Transverse colon (tissue), 4 donors: ENCODE measurements around the gene CSKMT. TPM values are rescaled to one million over a fixed set of nuclear protein-coding genes. Genes with fewer than 3 reads are reported as not detected.

Source experiments
- DNase-seq: peaks from one replicate; pipeline ENCODE4 v3.0.0-alpha.2; 2019
- H3K27ac ChIP-seq, 4 donors: fragments of 200-600 bp; sonication (generic); 2 replicates each; pipeline ENCODE4 v1.5.1; 2016 to 2018; ENCODE audit warnings: inconsistent platforms in 4 of 4
- H3K27me3 ChIP-seq: fragments of 200-600 bp; sonication (generic); 2 replicates; pipeline ENCODE4 v1.5.1; 2017; ENCODE audit warnings: inconsistent platforms
- H3K36me3 ChIP-seq, 4 donors: fragments of 200-600 bp; sonication (generic); 2 replicates each; pipeline ENCODE4 v1.5.1; 2017 to 2019; ENCODE audit warnings: inconsistent platforms in 4 of 4
- H3K4me1 ChIP-seq, 4 donors: fragments of 200-600 bp; sonication (generic); 2 replicates each; pipeline ENCODE4 v1.5.1; 2017 to 2020; ENCODE audit warnings: inconsistent platforms in 4 of 4
- H3K4me3 ChIP-seq, 4 donors: fragments of 200-600 bp; sonication (generic); 1 replicate in 1 of 4; 2 replicates in 3 of 4; pipeline versions ENCODE4 v1.5.1 to v1.6.1; 2017 to 2019; ENCODE audit warnings: inconsistent platforms in 4 of 4
- H3K9me3 ChIP-seq, 2 donors: fragments of 200-600 bp; sonication (generic); 2 replicates each; pipeline ENCODE4 v1.5.1; 2017 to 2019; ENCODE audit warnings: inconsistent platforms in 2 of 2
- EP300 ChIP-seq: sonication (generic); formaldehyde crosslinking; IDR thresholded peaks from one replicate; pipeline ENCODE4 v1.6.1; 2017; ENCODE audit warnings: antibody characterized with exemption, low read depth
- POLR2A ChIP-seq: fragments of 450-650 bp; IDR thresholded peaks from one replicate; pipeline ENCODE4 v1.6.1; 2016; ENCODE audit warnings: antibody characterized with exemption, mild to moderate bottlenecking, moderate library complexity
- POLR2AphosphoS5 ChIP-seq, 3 donors: sonication (generic); formaldehyde crosslinking; IDR thresholded peaks; one replicate each; pipeline ENCODE4 v1.6.1; 2016; ENCODE audit warnings: antibody characterized with exemption in 3 of 3
- WGBS, 2 donors: methylation state at CpG; one replicate each; pipeline ENCODE4 v1.1.5; 2018; ENCODE audit warnings: low coverage in 1 of 2; 5-methylcytosine and 5-hydroxymethylcytosine counted together
- in situ Hi-C, 4 donors: fragments of 200-750 bp; cut with MboI; loops; one replicate each; pipeline versions ENCODE4 v1.15.0 to v1.15.1; 2017; ENCODE audit warnings: low sequenced_read_pairs in 3 of 4, low pct_ligation_motif_present in 1 of 4, low pct_unique_long_range_greater_than_20kb in 1 of 4
- intact Hi-C: fragments of 100-400 bp; cut with DNase I; formaldehyde crosslinking; loops from one replicate; pipeline ENCODE4 v1.15.1; 2023; ENCODE audit warnings: low total_unique reads
- total RNA-seq, 4 donors: library from RNA; depleted of rRNA; stranded (reverse); fragments of >200 nt; gene quantifications; one replicate each; pipeline ENCODE4 v1.1.0, GENCODE V29; 2016
- TF ChIP-seq, protein P1 (sequence below), 5 experiments: fragments of 200-600 bp in 3 of 5; fragments of 450-650 bp in 2 of 5; sonication (generic) in 3 of 5; IDR thresholded peaks; 1 replicate in 2 of 5; 2 replicates in 3 of 5; pipeline ENCODE4 v1.5.1; 2016 to 2017; ENCODE audit warnings: antibody characterized with exemption in 5 of 5, inconsistent platforms in 3 of 5, mild to moderate bottlenecking in 2 of 5, moderate library complexity in 1 of 5

The CSKMT gene
- total RNA-seq, 4 donors from 2014 or later: 6.0 to 17.0 TPM; not detected in 2

DNA sequence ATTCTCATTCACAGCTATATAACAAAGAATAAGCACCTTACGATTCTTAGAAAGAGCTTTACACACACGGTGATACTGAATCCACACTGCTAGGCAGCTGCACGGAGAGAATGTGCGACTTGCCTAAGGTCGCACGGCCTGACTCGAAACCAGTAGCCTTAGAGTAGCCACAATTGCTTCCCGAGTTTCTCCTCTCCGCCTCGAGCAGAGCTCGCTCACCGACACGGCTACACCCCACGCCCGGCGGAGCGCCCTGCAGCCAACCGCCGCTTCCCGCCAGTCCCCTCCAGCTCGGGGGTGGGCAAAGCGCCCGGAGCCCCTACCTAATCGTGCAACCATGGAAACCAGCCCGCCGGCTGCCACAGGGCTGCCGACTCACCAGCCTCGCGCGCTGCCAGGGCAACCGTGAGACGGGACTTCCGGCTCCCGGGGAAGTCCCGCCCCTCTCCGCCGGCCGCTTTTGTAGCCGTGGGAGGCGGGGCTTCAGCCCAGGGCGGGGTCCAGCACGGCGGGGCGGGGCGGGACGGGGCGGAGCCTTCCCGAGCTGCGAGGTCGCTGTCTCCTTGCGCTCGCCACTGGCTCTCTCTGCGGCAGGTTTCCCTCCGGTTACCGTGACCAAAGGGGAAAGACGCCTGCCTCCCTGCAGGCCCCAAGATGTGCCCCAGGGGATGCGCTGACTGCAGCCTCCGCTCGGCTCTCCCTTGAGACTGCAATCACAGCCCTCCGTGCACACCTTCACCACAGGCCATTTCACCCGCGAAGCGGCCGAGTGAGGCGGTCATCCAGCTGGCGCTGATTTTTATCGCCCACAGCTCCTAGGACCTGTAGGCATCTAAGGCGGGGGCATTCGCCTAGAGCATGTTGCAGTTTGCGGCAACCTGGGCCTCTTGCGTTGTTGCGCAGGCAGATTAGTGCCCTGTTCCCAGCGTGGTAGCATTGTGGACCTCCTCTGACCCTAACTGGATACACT, 41.1 kb downstream of the CSKMT start:
- Histone ChIP-seq H3K9me3 (no peaks in the 10 kb centered on the region), H3K4me3 (peak overlapping the region; percentile 57 to 70 (median 64)), H3K27me3 (no peaks in the 10 kb centered on the region), H3K27ac (peak overlapping the region; percentile 85 to 92 (median 90)), H3K4me1 (peaks cover 31 to 44% (median 36%) of the 10 kb centered on the region in 4 donors), H3K36me3 (peaks cover 0 to 3% (median 0%) of the 10 kb centered on the region in 4 donors)
- intact Hi-C loops (no loop called here), in situ Hi-C loops (no loop called here)
- WGBS, 2 donors: 0 to 5% methylated on average over 3 to 45 of the region's 73 CpGs
- DNase-seq: peak; percentile 96
- TF ChIP-seq POLR2A (peak; percentile 65), POLR2AphosphoS5 (IDR thresholded peaks at IDR 0.05) (peak; percentile 65 to 82 (median 75))
- TF ChIP-seq, protein P1, sequence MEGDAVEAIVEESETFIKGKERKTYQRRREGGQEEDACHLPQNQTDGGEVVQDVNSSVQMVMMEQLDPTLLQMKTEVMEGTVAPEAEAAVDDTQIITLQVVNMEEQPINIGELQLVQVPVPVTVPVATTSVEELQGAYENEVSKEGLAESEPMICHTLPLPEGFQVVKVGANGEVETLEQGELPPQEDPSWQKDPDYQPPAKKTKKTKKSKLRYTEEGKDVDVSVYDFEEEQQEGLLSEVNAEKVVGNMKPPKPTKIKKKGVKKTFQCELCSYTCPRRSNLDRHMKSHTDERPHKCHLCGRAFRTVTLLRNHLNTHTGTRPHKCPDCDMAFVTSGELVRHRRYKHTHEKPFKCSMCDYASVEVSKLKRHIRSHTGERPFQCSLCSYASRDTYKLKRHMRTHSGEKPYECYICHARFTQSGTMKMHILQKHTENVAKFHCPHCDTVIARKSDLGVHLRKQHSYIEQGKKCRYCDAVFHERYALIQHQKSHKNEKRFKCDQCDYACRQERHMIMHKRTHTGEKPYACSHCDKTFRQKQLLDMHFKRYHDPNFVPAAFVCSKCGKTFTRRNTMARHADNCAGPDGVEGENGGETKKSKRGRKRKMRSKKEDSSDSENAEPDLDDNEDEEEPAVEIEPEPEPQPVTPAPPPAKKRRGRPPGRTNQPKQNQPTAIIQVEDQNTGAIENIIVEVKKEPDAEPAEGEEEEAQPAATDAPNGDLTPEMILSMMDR (IDR thresholded peaks at IDR 0.05): no peak

DNA sequence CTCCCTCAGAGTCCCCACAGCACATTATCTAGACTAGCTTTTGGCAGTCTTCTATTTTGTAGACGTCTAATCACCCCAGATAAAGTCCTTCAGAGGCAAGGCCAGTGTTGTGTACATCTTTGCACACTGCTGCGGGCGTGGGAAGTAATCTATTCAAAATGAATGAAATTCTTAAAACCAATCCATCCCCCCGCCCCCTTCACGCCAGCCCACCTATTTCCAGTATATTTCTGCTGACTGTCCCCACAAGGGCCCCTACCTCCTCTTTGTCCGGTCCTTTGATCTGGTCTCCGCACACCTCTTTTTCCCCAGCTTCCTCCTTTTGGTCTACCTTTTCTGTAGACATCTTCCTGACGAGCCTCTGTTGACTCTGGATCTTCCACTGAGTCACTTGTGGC, 41.7 kb downstream of the CSKMT start:
- H3K27ac ChIP-seq: peak overlapping the region; percentile 85 to 92 (median 90)
- no peak for DNase-seq
- WGBS, 2 donors: 72 to 83% methylated on average over 7 to 8 of the region's 8 CpGs
- H3K9me3 ChIP-seq: no peaks in the 10 kb centered on the region
- H3K4me1 ChIP-seq: peaks cover 31 to 44% (median 36%) of the 10 kb centered on the region in 4 donors
- intact Hi-C loops: no loop called here
- peaks cover 0 to 7% (median 0%) of the 10 kb centered on the region in 4 donors for H3K36me3 ChIP-seq
- no peaks in the 10 kb centered on the region for H3K27me3 ChIP-seq
- H3K4me3 ChIP-seq: peak overlapping the region; percentile 57 to 70 (median 64)
- TF ChIP-seq EP300: no peak
- TF ChIP-seq POLR2A: no peak
- no peak for TF ChIP-seq POLR2AphosphoS5 (IDR thresholded peaks at IDR 0.05)
- TF ChIP-seq, protein P1 (IDR thresholded peaks at IDR 0.05): no peak
- in situ Hi-C loops: no loop called here

DNA sequence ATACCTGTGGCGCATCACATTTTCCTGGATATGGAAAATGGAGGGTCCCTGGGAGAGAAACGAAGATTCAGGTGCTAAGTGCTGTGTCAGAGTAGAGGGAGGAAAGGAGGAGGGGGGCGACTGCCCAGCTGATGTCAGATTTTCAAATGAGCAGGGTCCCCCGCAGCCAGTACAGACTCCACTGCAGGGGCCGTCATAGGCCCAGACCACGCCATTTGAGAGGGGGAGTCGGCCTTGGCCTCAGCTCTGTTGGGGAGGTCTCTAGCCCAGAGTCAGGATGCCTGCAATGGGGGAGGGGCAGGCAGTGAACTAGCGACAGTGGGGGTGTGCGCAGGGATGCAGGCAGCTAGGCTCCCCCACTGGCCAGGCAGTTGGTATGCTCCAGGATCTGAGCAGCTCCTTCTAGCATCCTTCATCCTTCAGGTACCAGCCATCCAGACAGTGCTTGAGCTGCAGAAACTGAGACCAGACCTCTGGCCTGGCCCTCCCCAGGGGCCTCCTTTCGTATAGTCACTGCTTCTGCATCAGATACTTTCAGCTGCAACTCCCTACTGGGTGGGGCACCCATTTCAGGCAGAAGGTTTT, 42.3 kb downstream of the CSKMT start, which contains the start of the genes BSCL2 and GNG3:
Gene BSCL2, minus strand, starts transcription at position 148 of the 585 bp plus-strand sequence. CDS start 229 bp downstream, outside the sequence.
Gene GNG3, plus strand, starts transcription at position 400 of the 585 bp plus-strand sequence. CDS start 620 bp downstream, outside the sequence.
- Histone ChIP-seq H3K27ac (peak within 1 kb of the TSS; percentile 93 to 98 (median 96)), H3K9me3 (no peaks in the 10 kb centered on the region), H3K4me1 (peaks cover 31 to 44% (median 36%) of the 10 kb centered on the region in 4 donors), H3K36me3 (peaks cover 0 to 7% (median 0%) of the 10 kb centered on the region in 4 donors), H3K27me3 (no peaks in the 10 kb centered on the region), H3K4me3 (peak within 1 kb of the TSS; percentile 57 to 71 (median 64))
- WGBS, 2 donors: 93% methylated on average over 9 of the region's 10 CpGs; no CpG with 5 or more reads in 1 of the 2 donors
- in situ Hi-C loops: no loop called here
- TF ChIP-seq POLR2AphosphoS5 (IDR thresholded peaks at IDR 0.05): no peak
- TF ChIP-seq, protein P1 (IDR thresholded peaks at IDR 0.05): no peak
- TF ChIP-seq EP300: no peak
- no peak for TF ChIP-seq POLR2A
- no peak for DNase-seq
- intact Hi-C loops: no loop called here

DNA sequence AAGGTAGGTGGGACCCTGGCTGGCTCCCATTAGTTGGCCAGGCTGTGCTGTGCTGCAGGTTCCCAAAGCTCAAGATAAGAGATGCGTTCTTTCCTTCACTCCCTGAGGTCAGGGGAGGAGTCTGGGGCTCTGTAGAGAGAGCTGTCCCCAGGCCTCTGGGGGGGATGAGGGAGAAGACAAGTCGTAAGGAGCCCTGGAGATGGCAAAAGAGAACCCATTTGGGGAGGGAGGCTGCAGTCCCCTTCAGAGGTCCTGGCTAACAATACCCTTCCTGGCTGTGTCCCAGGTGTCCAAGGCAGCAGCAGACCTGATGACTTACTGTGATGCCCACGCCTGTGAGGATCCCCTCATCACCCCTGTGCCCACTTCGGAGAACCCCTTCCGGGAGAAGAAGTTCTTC, 43.3 kb downstream of the CSKMT start:
- no peaks in the 10 kb centered on the region for H3K9me3 ChIP-seq
- H3K27ac ChIP-seq: peak overlapping the region; percentile 93 to 98 (median 96)
- DNase-seq: no peak
- intact Hi-C loops (no loop called here), in situ Hi-C loops (no loop called here)
- peaks cover 33 to 53% (median 40%) of the 10 kb centered on the region in 4 donors for H3K4me1 ChIP-seq
- no peak for TF ChIP-seq POLR2AphosphoS5 (IDR thresholded peaks at IDR 0.05)
- TF ChIP-seq, protein P1 (IDR thresholded peaks at IDR 0.05): no peak
- no peak for TF ChIP-seq POLR2A
- TF ChIP-seq EP300: no peak
- 60 to 86% methylated on average over 1 to 5 of the region's 5 CpGs for WGBS, 2 donors
- no peaks in the 10 kb centered on the region for H3K27me3 ChIP-seq
- H3K4me3 ChIP-seq: peak overlapping the region in 2 of 4 donors; percentile 50 to 71
- peaks cover 0 to 10% (median 0%) of the 10 kb centered on the region in 4 donors for H3K36me3 ChIP-seq
